HepG2 (cell line): ENCODE measurements around the gene LSMEM2. TPM values are rescaled to one million over a fixed set of nuclear protein-coding genes. Genes with fewer than 3 reads are reported as not detected.

Experiments
- ARID3A ChIP-seq: IDR thresholded peaks from 2 replicates; pipeline ENCODE4 v1.6.1; 2012; ENCODE audit warnings: low read depth, low read length, improper control_type of control experiment
- CEBPB ChIP-seq: IDR thresholded peaks from 2 replicates; pipeline ENCODE4 v1.6.1; 2011; ENCODE audit warnings: low read depth, low read length, improper control_type of control experiment, borderline replicate concordance
- FOXK2 ChIP-seq: fragments of 450-650 bp; IDR thresholded peaks from 2 replicates; pipeline ENCODE4 v1.6.1; 2016
- HMGA1 ChIP-seq: sonication (generic); formaldehyde crosslinking; conservative IDR thresholded peaks from 2 replicates; pipeline ENCODE4 v1.4.0; 2020; ENCODE audit warnings: missing genetic modification reagents
- HNF4G ChIP-seq, 2 experiments: sonication (generic) in 1 of 2; formaldehyde crosslinking in 1 of 2; IDR thresholded peaks; 2 replicates each; pipeline versions ENCODE4 v1.4.0 to v1.6.1; 2011 to 2020; ENCODE audit warnings: borderline replicate concordance in 2 of 2, low read depth in 2 of 2, mild to moderate bottlenecking in 2 of 2, low read length in 1 of 2, missing genetic modification reagents in 1 of 2, moderate library complexity in 1 of 2
- KAT2B ChIP-seq: fragments of 150-350 bp; IDR thresholded peaks from 2 replicates; pipeline ENCODE4 v1.6.1; 2014; ENCODE audit warnings: low read depth, low read length, borderline replicate concordance
- NFKBIZ ChIP-seq: IDR thresholded peaks from 2 replicates; pipeline ENCODE4 v1.6.1; 2018; ENCODE audit warnings: missing genetic modification reagents, missing compliant biosample characterization
- NR2F2 ChIP-seq: IDR thresholded peaks from 2 replicates; pipeline ENCODE4 v1.6.1; 2012; ENCODE audit warnings: low read depth, inconsistent platforms, borderline replicate concordance
- SIX1 ChIP-seq: sonication (generic); formaldehyde crosslinking; IDR thresholded peaks from 2 replicates; pipeline ENCODE4 v1.4.0; 2020; ENCODE audit warnings: missing genetic modification reagents, borderline replicate concordance
- ZFP41 ChIP-seq: sonication (generic); formaldehyde crosslinking; IDR thresholded peaks from 2 replicates; pipeline ENCODE4 v1.4.0; 2020; ENCODE audit warnings: mild to moderate bottlenecking, missing genetic modification reagents, borderline replicate concordance
- ZNF138 ChIP-seq: sonication (generic); formaldehyde crosslinking; IDR thresholded peaks from 2 replicates; pipeline ENCODE4 v1.5.0; 2020; ENCODE audit warnings: mild to moderate bottlenecking, low read depth, missing genetic modification reagents
- ZNF850 ChIP-seq: sonication (generic); formaldehyde crosslinking; conservative IDR thresholded peaks from 2 replicates; pipeline ENCODE4 v1.9.0; 2021; ENCODE audit warnings: mild to moderate bottlenecking, missing genetic modification reagents
- ZSCAN31 ChIP-seq: sonication (generic); formaldehyde crosslinking; IDR thresholded peaks from 2 replicates; pipeline ENCODE4 v1.5.0; 2020; ENCODE audit warnings: low read depth, mild to moderate bottlenecking, missing genetic modification reagents
- polyA plus RNA-seq, 8 experiments: library from polyadenylated mRNA; depleted of rRNA in 3 of 8; stranded (reverse) in 7 of 8; unstranded in 1 of 8; fragments of >200 nt; fragmentation: Illumina TruSeq in 4 of 8; extraction: Trizol in 4 of 8; gene quantifications; 2 replicates each; pipeline versions ENCODE4 v1.2.1 to v1.2.3, GENCODE V29; 2011 to 2016; ENCODE audit warnings: low read depth in 4 of 8, missing spikeins in 1 of 8, mixed read lengths in 1 of 8; ENCODE audit not compliant: insufficient read depth in 1 of 8
- total RNA-seq, 5 experiments: library from RNA; depleted of rRNA; stranded (reverse); fragments of >200 nt; fragmentation: Illumina TruSeq; extraction: Trizol; gene quantifications; 2 replicates each; pipeline ENCODE4 v1.2.3, GENCODE V29; 2016; ENCODE audit warnings: low read depth in 1 of 5
- TF ChIP-seq, protein P1 (sequence below): sonication (generic); formaldehyde crosslinking; IDR thresholded peaks from 2 replicates; pipeline ENCODE4 v1.9.0; 2022; ENCODE audit warnings: low read depth, missing genetic modification reagents
- TF ChIP-seq, protein P2 (sequence below): IDR thresholded peaks from 2 replicates; pipeline ENCODE4 v1.6.1; 2016; ENCODE audit warnings: low read depth, missing genetic modification reagents, missing compliant biosample characterization
- TF ChIP-seq, protein P3 (sequence below): sonication (generic); formaldehyde crosslinking; IDR thresholded peaks from 2 replicates; pipeline ENCODE4 v1.9.0; 2021; ENCODE audit warnings: missing genetic modification reagents, borderline replicate concordance

Gene LSMEM2
- total and polyA plus RNA-seq, 2 of the 13 experiments (the other 11 are each of a cell fraction or from before 2014, with no cell fraction given) = 0.07 to 0.41 TPM

DNA sequence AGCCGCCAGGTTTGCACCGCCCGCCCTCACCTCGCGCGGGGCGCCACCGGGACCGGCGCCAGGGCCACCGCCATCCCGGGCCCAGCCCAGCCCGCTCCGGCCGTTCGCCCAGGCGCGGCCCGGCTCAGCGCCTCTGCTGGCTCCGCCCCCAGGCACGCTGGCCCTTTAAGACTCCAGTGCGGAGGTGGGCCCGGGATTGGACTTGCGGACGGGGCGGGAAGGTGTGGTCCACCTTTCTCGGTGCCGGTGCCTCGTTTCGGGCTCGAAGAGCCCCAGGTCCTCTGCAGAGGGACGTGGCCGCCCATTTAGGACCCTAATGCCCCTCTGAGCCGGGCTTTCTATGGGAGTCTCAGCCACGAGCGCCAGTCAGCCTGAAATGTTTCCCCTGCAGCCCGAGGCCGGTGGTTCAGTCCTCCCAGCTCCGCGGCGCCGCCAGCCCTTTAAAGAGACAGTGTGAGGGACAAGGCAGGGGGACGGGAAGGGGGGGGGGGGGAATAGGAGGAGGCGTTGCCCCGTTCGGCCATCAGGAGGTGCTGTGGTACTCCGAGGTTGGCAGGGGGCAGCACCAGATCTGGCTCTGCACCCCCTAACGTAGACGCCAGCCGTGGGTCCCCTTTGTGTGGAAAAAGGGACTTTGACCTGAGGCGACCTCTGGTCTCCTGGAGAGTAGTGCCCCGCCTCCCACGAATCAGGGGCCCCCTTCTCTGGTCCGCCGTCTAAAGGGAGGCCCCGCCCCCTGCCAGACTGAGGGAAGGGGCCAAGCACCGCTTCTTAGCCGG lies 42.6 kb downstream of the LSMEM2 start (continued):
- TF ChIP-seq HNF4G (IDR thresholded peaks at IDR 0.05; ENCODE audit: borderline replicate concordance, low read depth, low read length) (peak; percentile 94), HNF4G (CRISPR knock-in tag; IDR thresholded peaks at IDR 0.05; ENCODE audit: borderline replicate concordance, low read depth) (peak; percentile 86; the same call in 1 of the 2 replicates), ARID3A (no peak), ZFP41 (CRISPR knock-in tag) (no peak), ZNF850 (CRISPR knock-in tag) (no peak), NFKBIZ (peak; percentile 16; the same call in 1 of the 2 replicates), HMGA1 (CRISPR knock-in tag) (no peak), SIX1 (0 out of 2 replicates have a peak, but pooled peaks have one; percentile 10), KAT2B (no peak), ZNF138 (peak; percentile 55; the same call in 1 of the 2 replicates), FOXK2 (peak; percentile 99), CEBPB (no peak), NR2F2 (peak; percentile 51; the same call in 1 of the 2 replicates), ZSCAN31 (0 out of 2 replicates have a peak, but pooled peaks have one; percentile 43)
- TF ChIP-seq, protein P1, sequence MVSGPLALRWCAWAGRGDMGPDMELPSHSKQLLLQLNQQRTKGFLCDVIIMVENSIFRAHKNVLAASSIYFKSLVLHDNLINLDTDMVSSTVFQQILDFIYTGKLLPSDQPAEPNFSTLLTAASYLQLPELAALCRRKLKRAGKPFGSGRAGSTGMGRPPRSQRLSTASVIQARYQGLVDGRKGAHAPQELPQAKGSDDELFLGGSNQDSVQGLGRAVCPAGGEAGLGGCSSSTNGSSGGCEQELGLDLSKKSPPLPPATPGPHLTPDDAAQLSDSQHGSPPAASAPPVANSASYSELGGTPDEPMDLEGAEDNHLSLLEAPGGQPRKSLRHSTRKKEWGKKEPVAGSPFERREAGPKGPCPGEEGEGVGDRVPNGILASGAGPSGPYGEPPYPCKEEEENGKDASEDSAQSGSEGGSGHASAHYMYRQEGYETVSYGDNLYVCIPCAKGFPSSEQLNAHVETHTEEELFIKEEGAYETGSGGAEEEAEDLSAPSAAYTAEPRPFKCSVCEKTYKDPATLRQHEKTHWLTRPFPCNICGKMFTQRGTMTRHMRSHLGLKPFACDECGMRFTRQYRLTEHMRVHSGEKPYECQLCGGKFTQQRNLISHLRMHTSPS = peak; percentile 67; the same call in 1 of the 2 replicates
- TF ChIP-seq, protein P2, sequence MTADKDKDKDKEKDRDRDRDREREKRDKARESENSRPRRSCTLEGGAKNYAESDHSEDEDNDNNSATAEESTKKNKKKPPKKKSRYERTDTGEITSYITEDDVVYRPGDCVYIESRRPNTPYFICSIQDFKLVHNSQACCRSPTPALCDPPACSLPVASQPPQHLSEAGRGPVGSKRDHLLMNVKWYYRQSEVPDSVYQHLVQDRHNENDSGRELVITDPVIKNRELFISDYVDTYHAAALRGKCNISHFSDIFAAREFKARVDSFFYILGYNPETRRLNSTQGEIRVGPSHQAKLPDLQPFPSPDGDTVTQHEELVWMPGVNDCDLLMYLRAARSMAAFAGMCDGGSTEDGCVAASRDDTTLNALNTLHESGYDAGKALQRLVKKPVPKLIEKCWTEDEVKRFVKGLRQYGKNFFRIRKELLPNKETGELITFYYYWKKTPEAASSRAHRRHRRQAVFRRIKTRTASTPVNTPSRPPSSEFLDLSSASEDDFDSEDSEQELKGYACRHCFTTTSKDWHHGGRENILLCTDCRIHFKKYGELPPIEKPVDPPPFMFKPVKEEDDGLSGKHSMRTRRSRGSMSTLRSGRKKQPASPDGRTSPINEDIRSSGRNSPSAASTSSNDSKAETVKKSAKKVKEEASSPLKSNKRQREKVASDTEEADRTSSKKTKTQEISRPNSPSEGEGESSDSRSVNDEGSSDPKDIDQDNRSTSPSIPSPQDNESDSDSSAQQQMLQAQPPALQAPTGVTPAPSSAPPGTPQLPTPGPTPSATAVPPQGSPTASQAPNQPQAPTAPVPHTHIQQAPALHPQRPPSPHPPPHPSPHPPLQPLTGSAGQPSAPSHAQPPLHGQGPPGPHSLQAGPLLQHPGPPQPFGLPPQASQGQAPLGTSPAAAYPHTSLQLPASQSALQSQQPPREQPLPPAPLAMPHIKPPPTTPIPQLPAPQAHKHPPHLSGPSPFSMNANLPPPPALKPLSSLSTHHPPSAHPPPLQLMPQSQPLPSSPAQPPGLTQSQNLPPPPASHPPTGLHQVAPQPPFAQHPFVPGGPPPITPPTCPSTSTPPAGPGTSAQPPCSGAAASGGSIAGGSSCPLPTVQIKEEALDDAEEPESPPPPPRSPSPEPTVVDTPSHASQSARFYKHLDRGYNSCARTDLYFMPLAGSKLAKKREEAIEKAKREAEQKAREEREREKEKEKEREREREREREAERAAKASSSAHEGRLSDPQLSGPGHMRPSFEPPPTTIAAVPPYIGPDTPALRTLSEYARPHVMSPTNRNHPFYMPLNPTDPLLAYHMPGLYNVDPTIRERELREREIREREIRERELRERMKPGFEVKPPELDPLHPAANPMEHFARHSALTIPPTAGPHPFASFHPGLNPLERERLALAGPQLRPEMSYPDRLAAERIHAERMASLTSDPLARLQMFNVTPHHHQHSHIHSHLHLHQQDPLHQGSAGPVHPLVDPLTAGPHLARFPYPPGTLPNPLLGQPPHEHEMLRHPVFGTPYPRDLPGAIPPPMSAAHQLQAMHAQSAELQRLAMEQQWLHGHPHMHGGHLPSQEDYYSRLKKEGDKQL (CRISPR knock-in tag) = no peak
- TF ChIP-seq, protein P3, sequence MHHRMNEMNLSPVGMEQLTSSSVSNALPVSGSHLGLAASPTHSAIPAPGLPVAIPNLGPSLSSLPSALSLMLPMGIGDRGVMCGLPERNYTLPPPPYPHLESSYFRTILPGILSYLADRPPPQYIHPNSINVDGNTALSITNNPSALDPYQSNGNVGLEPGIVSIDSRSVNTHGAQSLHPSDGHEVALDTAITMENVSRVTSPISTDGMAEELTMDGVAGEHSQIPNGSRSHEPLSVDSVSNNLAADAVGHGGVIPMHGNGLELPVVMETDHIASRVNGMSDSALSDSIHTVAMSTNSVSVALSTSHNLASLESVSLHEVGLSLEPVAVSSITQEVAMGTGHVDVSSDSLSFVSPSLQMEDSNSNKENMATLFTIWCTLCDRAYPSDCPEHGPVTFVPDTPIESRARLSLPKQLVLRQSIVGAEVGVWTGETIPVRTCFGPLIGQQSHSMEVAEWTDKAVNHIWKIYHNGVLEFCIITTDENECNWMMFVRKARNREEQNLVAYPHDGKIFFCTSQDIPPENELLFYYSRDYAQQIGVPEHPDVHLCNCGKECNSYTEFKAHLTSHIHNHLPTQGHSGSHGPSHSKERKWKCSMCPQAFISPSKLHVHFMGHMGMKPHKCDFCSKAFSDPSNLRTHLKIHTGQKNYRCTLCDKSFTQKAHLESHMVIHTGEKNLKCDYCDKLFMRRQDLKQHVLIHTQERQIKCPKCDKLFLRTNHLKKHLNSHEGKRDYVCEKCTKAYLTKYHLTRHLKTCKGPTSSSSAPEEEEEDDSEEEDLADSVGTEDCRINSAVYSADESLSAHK = no peak
